Adipose tissue (tissue), 3 donors: ENCODE data around the gene COL6A2. TPM values are rescaled to one million over a fixed set of nuclear protein-coding genes. Genes with fewer than 3 reads are reported as not detected.
"Not testable (repeated sequence)": the region's sequence is repeated elsewhere in the genome, so short reads cannot be mapped to it uniquely, and the experiment has no call there.

ENCODE experiments used
- H3K27ac ChIP-seq: one replicate; pipeline ENCODE4 v1.5.1; 2013; ENCODE audit warnings: low read depth, low read length
- WGBS, 3 donors: extraction: QIAGEN DNeasy Blood & Tissue Kit; methylation state at CpG; one replicate each; pipeline ENCODE4 v1.1.7; 2013; 5-methylcytosine and 5-hydroxymethylcytosine counted together
- polyA plus RNA-seq, 3 donors: library from polyadenylated mRNA; stranded (reverse); fragments of 200-250 nt; gene quantifications; one replicate each; pipeline ENCODE4 v1.2.3, GENCODE V29; 2013
- donor health status: healthy with polysubstance abuse.
- donor health status: Bipolar disorder and iron deficiency.
- donor health status: healthy.

The COL6A2 gene
- polyA plus RNA-seq, 3 donors, result 65.8 to 455 (median 431) TPM

DNA sequence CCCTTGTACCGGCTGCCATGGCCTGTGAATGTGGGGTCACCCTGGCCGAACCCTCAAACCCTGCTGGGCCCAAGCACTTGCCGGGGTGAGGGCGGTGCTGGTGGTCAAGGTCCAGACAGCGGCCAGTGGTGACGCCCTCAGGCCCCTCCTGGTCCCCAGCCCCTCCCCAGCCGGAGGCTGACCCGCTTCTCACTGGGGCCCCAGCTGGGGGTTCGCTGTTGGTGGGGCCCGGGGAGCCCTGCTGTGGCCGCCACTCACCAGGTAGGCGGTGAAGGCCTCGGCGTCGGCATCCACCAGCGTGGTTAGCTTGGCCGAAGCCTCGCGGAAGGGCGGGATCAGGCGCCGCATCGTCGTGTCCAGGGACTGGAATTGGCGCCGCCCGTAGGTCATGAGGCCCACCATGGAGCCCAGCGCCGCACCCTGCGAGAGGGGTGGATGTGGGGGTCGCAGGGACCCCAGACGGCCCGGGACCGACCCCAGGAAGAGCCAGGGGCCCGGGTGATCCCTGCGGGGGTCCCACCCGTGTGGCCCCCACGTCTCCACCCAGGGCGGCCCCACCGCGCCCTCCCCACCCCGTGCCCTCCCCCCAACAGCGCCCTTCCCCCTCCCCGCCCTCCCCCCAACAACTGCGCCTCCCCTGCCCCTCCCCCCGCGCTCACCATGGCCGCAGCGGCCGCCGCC, 47.4 kb downstream of the COL6A2 start:
- WGBS, 3 donors, result 87 to 96% (median 95%) methylated on average over 21 to 51 of the region's 51 CpGs
- H3K27ac ChIP-seq, result no peak overlapping the region

DNA sequence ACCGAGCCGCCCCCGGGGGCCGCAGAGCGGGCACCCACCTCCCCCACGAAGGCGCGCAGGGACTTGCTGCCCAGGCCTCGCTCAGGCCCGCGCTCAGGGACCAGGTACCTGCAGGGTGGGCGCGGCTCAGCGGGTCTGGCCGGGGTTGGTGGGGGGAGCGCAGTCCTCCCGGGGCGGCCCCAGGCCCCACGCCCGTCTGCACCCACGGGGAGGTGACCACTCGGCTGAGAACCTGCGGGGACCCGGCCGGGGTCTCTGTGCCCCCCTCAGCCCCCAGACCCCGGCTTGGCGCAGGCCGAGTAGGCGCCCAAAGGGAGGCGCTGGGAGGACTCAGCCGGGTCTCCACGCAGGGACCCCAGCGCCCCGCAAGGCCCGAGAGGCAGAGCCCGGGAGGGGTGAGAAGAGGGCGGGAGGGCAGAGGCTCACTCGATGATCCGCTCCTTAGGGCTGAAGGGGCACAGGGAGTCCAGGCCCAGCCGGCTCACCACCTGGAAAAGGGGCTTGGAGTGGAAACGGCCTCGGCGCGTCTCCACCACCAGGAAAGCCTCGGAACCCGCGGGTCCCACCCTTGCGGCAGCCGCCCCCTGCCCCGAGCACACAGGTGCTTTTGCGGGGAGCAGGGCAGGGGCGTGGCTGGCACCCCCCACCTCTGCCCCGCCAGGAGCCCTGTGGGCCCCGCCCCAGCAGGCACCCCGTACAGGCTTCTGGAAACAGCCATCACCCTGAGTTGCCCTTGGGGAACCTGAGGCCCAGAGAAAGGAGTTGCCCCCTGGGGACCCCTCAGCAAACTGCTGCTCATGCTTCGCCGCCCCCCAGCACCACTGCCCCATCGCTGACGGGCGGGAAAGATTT, 48.2 kb downstream of the COL6A2 start:
- 89 to 91% (median 90%) methylated on average over 43 to 60 of the region's 60 CpGs for WGBS, 3 donors
- H3K27ac ChIP-seq, result no peak overlapping the region

DNA sequence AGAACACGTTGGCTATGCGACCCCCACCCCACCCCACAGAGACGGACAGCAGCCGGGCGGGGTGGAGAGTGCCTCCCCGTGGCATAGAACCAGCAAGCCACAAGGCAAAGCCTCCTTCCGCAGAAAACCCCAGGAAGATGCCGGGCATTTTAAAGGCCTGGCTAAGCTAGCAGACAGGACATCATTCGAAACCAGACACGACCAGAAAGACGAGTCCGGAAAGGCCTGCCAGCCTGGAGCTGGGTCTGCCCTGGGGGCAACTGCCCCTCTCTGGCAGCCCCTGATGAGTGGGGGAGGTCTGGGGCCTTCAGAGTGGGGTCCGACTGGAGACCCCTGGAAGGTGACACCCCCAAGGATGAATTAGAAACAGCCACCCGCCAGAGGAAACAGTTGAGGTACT, 48.9 kb downstream of the COL6A2 start:
- WGBS, 3 donors, result 73 to 82% (median 76%) methylated on average over 14 of the region's 14 CpGs
- no peak overlapping the region for H3K27ac ChIP-seq

DNA sequence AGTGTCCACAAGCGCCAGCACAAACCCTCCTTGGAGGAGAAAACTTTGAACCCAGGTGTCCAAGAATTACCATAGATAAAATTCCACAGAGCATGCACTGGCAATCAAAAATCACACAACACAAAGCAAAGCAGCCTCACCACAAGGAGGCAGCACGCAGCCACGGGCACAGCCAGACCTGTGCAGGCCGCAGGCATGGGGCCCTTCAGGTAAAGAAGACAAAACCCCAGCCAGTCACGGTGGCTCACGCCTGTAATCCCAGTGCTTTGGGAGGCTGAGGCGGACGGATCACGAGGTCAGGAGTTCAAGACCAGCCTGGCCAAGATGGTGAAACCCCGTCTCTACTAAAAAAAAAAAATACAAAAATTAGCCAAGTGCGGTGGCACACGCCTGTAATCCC, 49.5 kb downstream of the COL6A2 start:
- 76 to 78% (median 76%) methylated on average over 12 of the region's 12 CpGs for WGBS, 3 donors
- H3K27ac ChIP-seq, result not testable (repeated sequence)

DNA sequence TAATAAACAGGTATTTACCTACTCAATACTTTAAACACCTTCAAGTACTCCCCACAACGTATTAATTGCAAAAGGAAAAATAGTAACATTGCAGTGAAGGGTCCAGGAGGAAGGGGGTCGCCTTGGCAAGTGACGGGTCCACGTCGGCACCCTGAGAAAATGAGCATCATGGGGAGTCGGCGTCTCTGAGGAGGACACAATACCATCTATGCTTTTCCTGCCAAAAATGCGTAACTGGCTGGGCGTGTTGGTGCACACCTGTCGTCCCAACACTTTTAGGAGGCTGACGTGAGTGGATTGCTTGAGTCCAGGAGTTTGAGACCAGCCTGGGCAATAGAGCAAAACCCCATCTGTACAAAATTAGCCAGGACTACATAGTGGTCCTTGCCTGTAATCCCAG, 50.2 kb downstream of the COL6A2 start:
- WGBS, 3 donors, result 90 to 93% (median 91%) methylated on average over 11 of the region's 11 CpGs

DNA sequence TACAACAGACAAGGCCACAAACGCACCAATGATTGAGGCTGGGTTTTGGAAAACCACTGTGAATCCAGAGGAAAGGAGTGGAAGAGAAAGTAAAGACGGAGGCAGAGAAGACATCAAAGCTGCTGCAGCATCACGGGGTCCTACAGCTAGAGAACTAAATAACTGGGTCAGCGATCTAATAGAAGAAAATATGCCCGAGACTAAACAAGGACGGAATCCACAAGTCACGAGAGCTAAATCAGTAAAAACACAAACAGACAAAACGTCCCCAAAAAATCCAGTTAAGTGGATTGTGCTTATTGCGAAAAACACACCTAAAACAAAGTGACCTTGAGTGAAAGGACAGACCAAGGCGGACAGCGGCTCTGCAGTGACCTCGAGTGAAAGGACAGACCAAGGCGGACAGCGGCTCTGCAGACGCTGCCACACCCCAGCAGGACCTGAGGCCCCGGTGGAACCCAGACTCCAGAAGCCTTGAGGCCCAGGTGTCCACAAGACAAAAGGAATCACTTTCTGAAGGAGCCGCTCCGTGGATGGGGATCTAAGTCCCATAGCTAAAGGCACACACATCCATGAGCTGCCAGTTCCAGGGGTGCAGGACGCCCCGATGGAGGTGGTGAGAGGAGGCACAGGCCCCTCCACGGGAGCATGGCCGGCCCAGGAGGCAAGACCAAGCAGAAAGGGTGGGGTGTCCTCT, 51.4 kb downstream of the COL6A2 start:
- WGBS, 3 donors, result 72 to 88% (median 86%) methylated on average over 22 of the region's 22 CpGs
- no peak overlapping the region for H3K27ac ChIP-seq

More for the DNA sequence above, 50.2 kb downstream of the COL6A2 start:
- H3K27ac ChIP-seq, result no peak overlapping the region

DNA sequence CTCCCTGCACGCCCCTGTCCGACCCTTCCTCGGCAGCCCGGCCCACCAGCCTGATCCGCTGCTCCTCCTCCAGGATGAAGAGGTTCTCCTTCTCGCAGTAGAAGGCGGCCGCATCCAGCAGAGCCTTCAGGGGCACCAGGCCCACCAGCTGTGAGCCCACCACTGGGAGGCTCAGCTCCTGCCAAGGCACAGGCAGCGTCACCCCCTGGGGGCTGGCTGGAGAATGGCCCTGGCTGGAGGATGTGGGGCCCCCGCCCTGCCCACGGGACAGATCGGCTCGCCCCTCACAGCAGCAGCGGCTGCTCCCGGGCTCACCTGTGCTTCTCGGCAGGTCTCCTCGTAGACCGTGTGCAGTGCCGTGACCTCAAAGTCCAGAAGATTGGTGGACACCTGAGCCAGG, 52.2 kb downstream of the COL6A2 start:
- no peak overlapping the region for H3K27ac ChIP-seq
- WGBS, 3 donors, result 77 to 82% (median 80%) methylated on average over 19 of the region's 19 CpGs

DNA sequence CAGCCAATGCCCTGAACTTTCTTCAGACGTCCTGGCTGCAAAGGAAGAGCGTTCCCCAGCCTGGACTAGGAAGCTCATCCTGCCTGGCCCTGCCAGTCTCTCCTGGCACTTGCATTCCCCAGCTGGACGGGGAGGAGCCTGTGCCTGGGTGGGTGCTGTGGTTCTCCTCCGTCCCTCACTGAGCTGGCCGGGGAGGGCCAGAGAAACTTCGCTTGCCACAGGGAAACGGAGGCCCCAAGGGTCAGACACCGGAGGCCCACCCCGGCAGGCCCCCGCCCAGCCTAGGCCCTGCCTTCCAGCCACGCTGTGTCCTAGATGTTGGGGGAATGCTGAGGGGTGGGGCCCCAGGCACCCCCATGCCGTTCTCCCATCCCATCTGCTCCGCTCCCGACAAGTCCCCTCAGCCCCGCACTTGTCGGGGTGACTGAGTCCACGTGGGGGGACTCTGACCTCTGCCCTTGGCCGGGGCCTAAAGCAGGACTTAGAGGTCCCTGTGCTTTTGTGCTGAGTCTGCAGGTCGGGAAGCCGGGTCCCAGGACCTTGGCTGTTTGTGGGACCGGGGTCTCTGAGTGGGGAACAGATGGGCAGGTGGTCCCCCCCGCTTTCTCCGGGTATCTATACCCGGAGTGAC, 52.7 kb downstream of the COL6A2 start:
- H3K27ac ChIP-seq, result no peak overlapping the region
- 82 to 88% (median 87%) methylated on average over 24 of the region's 24 CpGs for WGBS, 3 donors

DNA sequence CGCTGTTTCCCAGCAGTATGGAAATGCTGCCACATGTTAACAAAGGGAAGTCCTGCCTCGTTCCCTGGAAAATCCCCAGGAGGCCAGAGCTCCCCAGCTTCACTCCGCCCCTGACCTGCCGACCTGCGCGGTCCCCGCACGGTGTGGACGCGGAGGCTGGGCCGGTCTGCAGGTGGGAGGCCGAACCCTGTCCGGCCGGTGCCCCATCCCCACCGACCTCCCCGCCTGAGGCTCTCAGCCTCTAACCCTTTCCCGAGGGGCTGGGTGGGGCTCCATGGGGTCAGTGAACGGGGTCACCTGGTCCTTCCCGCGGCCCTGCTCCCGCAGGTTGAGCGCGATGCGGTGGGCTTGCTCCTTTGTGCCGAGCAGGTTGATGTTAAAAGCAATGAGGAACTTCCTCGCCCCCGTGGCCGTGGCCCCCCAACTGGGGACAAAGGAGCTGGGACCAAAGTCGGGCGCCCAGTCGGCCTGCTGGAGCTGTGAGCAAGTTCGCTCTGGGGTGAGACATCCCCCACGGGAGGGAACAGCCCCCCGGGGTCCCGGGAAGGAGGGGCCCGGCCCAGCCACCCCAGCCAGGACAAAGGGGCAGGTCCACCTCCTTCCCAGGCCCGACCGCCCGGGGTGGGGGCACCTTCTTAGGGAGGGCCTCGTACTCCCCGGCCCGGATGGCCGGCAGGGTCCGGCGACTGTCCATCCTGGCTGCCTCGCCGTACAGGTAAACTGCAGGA, 53.5 kb downstream of the COL6A2 start:
- H3K27ac ChIP-seq, result no peak overlapping the region
- WGBS, 3 donors, result 71 to 85% (median 78%) methylated on average over 43 to 47 of the region's 47 CpGs

DNA sequence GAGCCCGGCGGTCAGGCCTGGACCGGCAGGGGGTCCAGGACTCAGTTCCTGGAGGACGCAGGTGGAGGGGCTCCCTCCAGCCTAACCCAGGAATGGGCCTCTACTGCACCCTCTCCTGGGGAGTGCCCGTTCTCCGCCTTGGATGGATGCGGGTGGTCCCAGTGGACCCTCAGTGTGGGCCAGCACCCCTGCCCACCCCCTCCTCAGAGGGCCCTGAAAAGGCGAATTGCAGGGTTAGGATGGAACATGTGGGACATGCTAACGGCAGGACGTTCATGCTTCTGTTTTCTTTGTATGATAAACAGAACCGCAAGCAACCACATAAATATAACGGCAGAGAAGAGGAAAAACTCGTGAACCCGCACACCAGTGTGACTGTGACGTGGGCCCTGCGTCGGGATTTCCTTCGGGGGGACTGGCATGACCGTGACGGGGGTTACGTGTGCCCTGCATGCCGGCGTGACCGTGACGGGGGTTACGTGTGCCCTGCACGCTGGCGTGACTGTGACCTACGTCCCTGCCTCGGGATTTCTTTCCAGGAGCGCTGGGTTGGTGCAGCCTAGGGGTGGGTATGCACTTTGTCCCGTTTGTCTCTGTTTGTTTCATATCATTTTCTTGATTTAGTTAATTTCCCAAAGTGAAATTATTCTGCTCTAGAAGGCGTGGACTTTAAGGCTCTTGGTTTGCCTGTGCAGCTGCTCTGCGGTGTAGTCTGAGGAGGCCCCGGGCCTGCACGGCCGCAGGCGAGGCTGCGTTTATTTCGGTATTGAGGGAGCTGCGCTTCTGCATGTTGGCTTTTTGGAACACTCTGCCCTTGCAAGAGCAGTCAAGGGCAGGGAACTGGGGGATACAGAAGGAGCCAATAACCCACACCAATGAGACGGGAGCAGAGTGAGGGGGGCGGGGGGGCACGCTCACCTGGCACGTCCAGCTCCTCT, 54.3 kb downstream of the COL6A2 start:
- 87 to 93% (median 88%) methylated on average over 45 of the region's 45 CpGs for WGBS, 3 donors
- no peak overlapping the region for H3K27ac ChIP-seq

DNA sequence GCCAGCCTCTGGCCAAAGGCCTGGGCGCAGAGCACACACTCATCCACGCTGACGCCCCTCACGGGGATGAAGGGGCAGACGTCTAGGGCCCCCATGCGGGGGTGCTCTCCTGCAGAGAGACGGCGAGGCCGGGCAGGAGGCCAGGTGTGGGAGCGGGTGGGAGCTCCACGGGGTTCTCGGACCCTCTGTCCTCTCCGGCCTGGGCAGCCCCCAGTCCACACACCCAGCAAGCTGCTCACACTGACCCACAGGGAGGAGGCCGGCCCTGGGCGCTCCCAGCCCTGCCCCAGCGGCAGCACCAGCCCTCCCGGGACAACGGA, 55.0 kb downstream of the COL6A2 start:
- no peak overlapping the region for H3K27ac ChIP-seq
- WGBS, 3 donors, result 20 to 37% (median 26%) methylated on average over 16 to 18 of the region's 18 CpGs

DNA sequence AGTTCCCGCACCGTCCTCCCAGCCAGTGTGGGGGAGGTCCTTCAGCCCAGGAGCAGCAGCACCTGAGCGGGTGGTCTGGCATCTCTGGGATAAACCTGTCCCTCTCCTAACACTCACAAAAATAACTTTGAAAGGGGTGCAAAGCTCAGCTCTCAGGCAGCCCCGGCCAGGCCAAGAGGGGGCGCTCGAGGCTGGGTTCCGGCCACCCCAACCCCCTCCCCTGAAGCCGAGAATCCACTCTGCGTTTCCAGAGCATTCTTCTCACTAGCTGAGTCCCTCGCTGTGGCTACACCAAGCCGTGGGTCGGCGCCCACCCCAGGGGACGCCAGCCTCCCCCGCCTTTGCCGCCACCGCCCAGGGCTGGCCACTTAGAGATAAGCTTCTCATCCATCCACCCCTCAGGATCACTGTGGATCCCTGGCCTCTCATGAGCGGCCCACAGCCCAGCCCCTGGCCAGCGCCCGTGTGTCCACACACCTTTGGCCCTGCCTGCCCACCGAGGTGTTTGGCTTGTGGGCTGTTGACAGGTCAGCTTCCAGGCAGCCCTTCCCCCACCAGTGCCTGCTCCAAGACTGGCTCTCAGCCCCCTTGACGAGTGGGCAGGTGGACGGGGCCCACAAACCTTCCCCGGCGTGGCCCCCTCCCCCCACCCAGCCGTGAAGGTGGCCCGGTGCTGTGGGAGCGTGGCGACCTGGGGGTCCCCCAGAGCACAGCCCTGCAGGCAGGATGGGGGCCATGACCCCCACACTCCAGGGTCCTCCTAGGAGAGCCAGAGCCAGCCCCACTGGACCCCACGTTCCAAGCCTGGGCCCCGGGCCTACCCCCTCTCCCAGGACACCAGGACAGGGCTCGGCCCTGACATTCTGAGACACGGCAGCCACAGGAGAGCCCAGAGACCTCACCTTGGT, 55.6 kb downstream of the COL6A2 start:
- H3K27ac ChIP-seq, result no peak overlapping the region
- 35 to 37% (median 36%) methylated on average over 25 to 33 of the region's 33 CpGs for WGBS, 3 donors

DNA sequence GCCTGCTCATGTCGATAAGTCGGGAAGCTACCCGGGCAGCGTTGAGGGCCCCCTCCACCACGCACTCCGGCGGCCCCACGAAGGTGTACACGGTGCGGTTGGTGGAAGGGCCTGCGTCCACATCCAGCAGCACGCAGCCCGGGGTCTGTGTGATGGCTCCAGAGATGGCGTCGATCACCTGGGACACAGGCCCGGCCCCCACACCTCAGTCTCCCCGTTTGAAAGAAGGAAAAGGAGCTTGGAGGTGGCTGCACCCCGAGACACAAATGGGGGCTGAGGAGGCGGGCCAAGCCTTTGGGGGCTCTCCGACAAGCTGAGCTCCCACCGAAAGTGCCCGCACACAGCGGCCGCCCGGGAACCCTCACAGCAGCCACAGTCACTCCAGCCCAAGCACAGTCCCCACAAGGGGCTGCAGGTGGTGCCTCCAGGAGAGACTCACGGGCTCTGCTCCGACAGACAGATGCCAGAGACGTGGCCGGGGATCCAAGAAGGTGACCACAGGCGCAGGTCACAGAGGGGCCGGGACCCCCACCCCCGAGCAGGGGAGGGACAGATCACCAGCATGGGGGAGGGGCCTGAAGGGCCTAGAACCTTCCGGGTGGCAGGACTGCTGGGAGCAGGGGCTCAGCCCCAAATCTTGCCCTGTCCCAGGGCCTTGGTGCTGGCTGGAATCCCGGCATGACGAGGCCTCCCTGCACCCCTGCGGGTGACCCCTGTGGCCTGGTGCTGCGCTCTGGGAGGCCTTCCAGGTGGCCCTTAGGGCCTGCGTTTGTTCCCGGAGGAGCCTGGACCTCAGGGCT, 56.4 kb downstream of the COL6A2 start:
- WGBS, 3 donors, result 83 to 93% (median 90%) methylated on average over 36 to 39 of the region's 39 CpGs
- H3K27ac ChIP-seq, result no peak overlapping the region

DNA sequence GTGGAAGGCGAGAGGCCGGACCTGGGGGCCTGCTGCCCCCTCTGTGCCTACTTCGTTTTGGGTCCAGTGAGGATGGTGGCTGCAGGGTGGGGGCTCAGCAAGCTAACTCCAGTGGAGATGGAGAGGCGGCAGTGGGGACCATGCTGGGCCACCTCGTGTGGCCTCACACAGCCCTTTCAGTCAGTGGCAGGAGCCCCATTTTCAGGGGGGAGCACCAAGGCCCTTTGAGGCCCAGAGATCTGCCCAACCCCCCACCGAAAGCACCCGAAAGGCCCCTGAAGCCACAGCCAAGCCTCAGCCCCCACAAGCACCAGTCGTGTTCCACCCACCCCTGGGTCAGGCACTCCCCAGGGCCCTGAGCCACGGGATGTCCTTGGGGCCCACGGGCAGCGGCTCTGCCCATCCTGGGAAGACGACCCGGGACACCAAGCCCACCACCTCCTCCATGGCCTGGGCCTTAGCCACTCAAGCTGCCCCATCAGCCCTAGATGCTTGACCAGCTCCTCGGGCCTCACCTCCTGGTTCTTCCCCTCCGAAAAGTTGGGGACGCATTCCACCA, 57.1 kb downstream of the COL6A2 start:
- H3K27ac ChIP-seq, result no peak overlapping the region
- 78 to 92% (median 84%) methylated on average over 13 to 16 of the region's 16 CpGs for WGBS, 3 donors
